Measurements from ENCODE around the gene LEP.

- TF ChIP-seq SIRT6 (IDR thresholded peaks at IDR 0.05; ENCODE audit: low read length) (no peak), POLR2A (IDR thresholded peaks at IDR 0.05; ENCODE audit: control extremely low read depth in 1 of 2, low read depth in 2 of 2, low read length in 2 of 2) (no peak), POLR2AphosphoS5 (IDR thresholded peaks at IDR 0.05; ENCODE audit: low read depth, low read length) (no peak)
Observed at GRCh38 chr7:128201690-128202085, 39.4 kb upstream of the LEP start.
